B cell (primary cell): ENCODE data around the gene RWDD4. TPM values are rescaled to one million over a fixed set of nuclear protein-coding genes. Genes with fewer than 3 reads are reported as not detected.
A peak's percentile ranks its signal among the peaks of the same experiment; 100 is the strongest.

Source experiments
- ATAC-seq: fragments of 200-7000 bp; cut with Tn5 transposase; one replicate; pipeline ENCODE4 v1.10.0; 2021; ENCODE audit warnings: low read depth, mild to moderate bottlenecking, moderate number of reproducible peaks, moderate library complexity
- CTCF ChIA-PET: fragments of 350-600 bp; sonication (Branson Sonifier 250); formaldehyde crosslinking; loops from one replicate; lab custom pipeline; 2021; ENCODE audit warnings: antibody characterized with exemption, inconsistent platforms; lab: Charles Lee
- POLR2A ChIA-PET: fragments of 350-600 bp; sonication (Branson Sonifier 250); formaldehyde crosslinking; loops from one replicate; lab custom pipeline; 2021; ENCODE audit warnings: antibody characterized with exemption; lab: Charles Lee
- DNase-seq: peaks from one replicate; pipeline ENCODE4 v3.0.0; 2013
- H2AFZ ChIP-seq: 2 replicates; pipeline ENCODE4 v1.6.1; 2012; ENCODE audit warnings: mild to moderate bottlenecking, low read depth, low read length; ENCODE audit not compliant: insufficient read depth, poor library complexity, severe bottlenecking
- H3K27ac ChIP-seq, 2 donors: 1 replicate in 1 of 2; 2 replicates in 1 of 2; pipeline ENCODE4 v1.5.1; 2012 to 2013; ENCODE audit warnings: low read length in 2 of 2, mild to moderate bottlenecking in 2 of 2, moderate library complexity in 1 of 2
- H3K27me3 ChIP-seq, 4 experiments: fragments of 200-600 bp in 1 of 4; sonication (generic) in 1 of 4; replicated peaks in 1 of 4; 1 replicate in 2 of 4; 2 replicates in 2 of 4; pipeline versions ENCODE4 v1.6.1 to v1.7.0; 2013 to 2016; ENCODE audit warnings: low read length in 3 of 4, mild to moderate bottlenecking in 2 of 4, mixed read lengths in 1 of 4, moderate library complexity in 1 of 4; ENCODE audit not compliant: insufficient read depth in 4 of 4, control insufficient read depth in 3 of 4; ENCODE audit errors: control extremely low read depth in 1 of 4
- H3K36me3 ChIP-seq, 2 experiments: replicated peaks in 1 of 2; 1 replicate in 1 of 2; 2 replicates in 1 of 2; pipeline versions ENCODE4 v1.6.1 to v1.7.1; 2013; ENCODE audit warnings: low read length in 1 of 2; ENCODE audit not compliant: insufficient read depth in 2 of 2, control insufficient read depth in 1 of 2; ENCODE audit errors: control extremely low read depth in 1 of 2, extremely low read depth in 1 of 2
- H3K4me1 ChIP-seq, 2 donors: fragments of 200-600 bp in 1 of 2; sonication (generic) in 1 of 2; 1 replicate in 1 of 2; 2 replicates in 1 of 2; pipeline versions ENCODE4 v1.5.1 to v1.6.1; 2013 to 2017; ENCODE audit warnings: low read length in 2 of 2; ENCODE audit not compliant: control insufficient read depth in 2 of 2, insufficient read depth in 2 of 2
- H3K4me2 ChIP-seq: replicated peaks from 2 replicates; pipeline ENCODE3; 2012; ENCODE audit warnings: mild to moderate bottlenecking, low read depth, low read length; ENCODE audit not compliant: poor library complexity, severe bottlenecking
- H3K4me3 ChIP-seq, 5 experiments: fragments of 200-600 bp in 1 of 5; sonication (generic) in 1 of 5; 1 replicate in 3 of 5; 2 replicates in 2 of 5; pipeline versions ENCODE4 v1.5.1 to v1.7.0; 2011 to 2016; ENCODE audit warnings: low read length in 4 of 5, mild to moderate bottlenecking in 4 of 5, low read depth in 2 of 5, control low read depth in 1 of 5, moderate library complexity in 1 of 5; ENCODE audit not compliant: insufficient read depth in 1 of 5; ENCODE audit errors: control extremely low read depth in 1 of 5, extremely low read depth in 1 of 5
- H3K79me2 ChIP-seq: fragments of 200-600 bp; sonication (generic); one replicate; pipeline ENCODE4 v1.6.0; 2016; ENCODE audit warnings: low read length; ENCODE audit not compliant: control insufficient read depth, insufficient read depth
- H3K9ac ChIP-seq: fragments of 200-600 bp; sonication (generic); 2 replicates; pipeline ENCODE4 v1.6.1; 2017; ENCODE audit warnings: mild to moderate bottlenecking, low read length, moderate library complexity
- H3K9me3 ChIP-seq, 3 donors: one replicate each; pipeline versions ENCODE4 v1.6.1 to v1.7.1; 2013; ENCODE audit warnings: low read length in 2 of 3; ENCODE audit not compliant: control insufficient read depth in 2 of 3, insufficient read depth in 1 of 3; ENCODE audit errors: control extremely low read depth in 1 of 3
- H4K20me1 ChIP-seq: 2 replicates; pipeline ENCODE4 v1.6.0; 2012; ENCODE audit warnings: mild to moderate bottlenecking, low read length; ENCODE audit not compliant: insufficient read depth, control insufficient read depth, poor library complexity, severe bottlenecking
- H3K27ac Mint-ChIP-seq: one replicate; pipeline ENCODE4 v1.8.0; 2021; ENCODE audit warnings: mixed read lengths
- H3K27me3 Mint-ChIP-seq: one replicate; pipeline ENCODE4 v1.8.0; 2021; ENCODE audit warnings: mixed read lengths
- H3K4me1 Mint-ChIP-seq: one replicate; pipeline ENCODE4 v1.8.0; 2021; ENCODE audit warnings: mixed read lengths
- H3K4me3 Mint-ChIP-seq: one replicate; pipeline ENCODE4 v1.8.0; 2021; ENCODE audit warnings: mixed read lengths
- H3K9me3 Mint-ChIP-seq: one replicate; pipeline ENCODE4 v1.8.0; 2022; ENCODE audit warnings: mixed read lengths; ENCODE audit not compliant: insufficient read depth
- EZH2 ChIP-seq: IDR thresholded peaks from 2 replicates; pipeline ENCODE4 v1.6.1; 2012; ENCODE audit warnings: borderline replicate concordance, low read depth, mild to moderate bottlenecking, moderate library complexity, low read length; ENCODE audit not compliant: insufficient read depth, poor library complexity, severe bottlenecking
- WGBS: methylation state at CpG from one replicate; pipeline ENCODE4 v1.1.5; 2013; ENCODE audit warnings: missing lambda C conversion rate; ENCODE audit not compliant: insufficient coverage; 5-methylcytosine and 5-hydroxymethylcytosine counted together
- intact Hi-C: fragments of 100-400 bp; cut with micrococcal nuclease; formaldehyde crosslinking; loops from one replicate; pipeline ENCODE4 v1.10.0; 2022
- polyA plus RNA-seq: library from polyadenylated mRNA; depleted of rRNA; stranded (reverse); fragments of >200 nt; gene quantifications from 2 replicates; pipeline ENCODE4 v1.2.3, GENCODE V29; 2012
- total RNA-seq, 2 donors: library from RNA; stranded (reverse); fragments of 120-200 nt in 1 of 2; gene quantifications; 1 replicate in 1 of 2; 2 replicates in 1 of 2; pipeline versions ENCODE4 v1.2.3 to v1.2.4, GENCODE V29; 2013 to 2022
- TF ChIP-seq, protein P1 (sequence below): fragments of 200-600 bp; IDR thresholded peaks from one replicate; pipeline ENCODE4 v1.8.0; 2022; ENCODE audit warnings: antibody characterized with exemption, mild to moderate bottlenecking

Gene RWDD4
- total and polyA plus RNA-seq, 2 donors (not counting 1 experiment from before 2014, with no cell fraction given) = 3.0 to 16.3 TPM

DNA sequence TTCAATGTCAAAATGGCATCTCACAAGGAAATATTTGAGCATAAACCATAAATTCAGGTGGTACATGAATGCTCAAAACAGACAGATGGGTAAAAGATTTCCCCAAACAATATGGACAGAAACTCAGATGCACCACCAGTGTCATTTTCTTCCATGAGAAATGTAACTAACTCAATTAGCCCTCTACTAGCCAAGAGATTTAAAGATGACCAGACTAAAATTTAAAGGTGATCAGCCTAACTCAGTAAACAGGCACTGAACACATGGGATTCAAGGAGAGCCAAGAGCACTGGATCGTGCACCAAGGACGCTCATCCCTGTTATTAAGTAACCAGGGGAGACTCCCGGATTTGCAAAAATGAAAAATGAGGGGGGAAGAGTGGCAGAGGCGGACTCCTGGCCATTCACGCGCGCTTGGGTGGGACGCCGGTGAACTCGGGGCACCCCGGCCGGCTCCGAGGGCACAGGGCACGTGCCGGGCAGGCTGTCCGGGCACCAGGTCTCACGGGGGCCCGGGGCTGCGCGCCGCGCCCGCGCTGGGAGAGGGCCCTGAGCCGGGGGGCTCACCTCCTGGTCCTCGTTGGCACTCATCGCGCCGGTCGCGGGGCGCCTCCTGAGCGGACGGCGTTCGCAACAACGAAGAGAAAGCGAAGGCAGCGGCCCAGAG lies 490 bp downstream of the RWDD4 start:
- ATAC-seq (no peak), DNase-seq (peak; percentile 68)
- Mint-ChIP-seq H3K27me3 (no peaks in the 10 kb centered on the region), H3K27ac (peak overlapping the region; percentile 85), H3K4me1 (peaks cover 22% of the 10 kb centered on the region), H3K4me3 (peak overlapping the region; percentile 93), H3K9me3 (no peaks in the 10 kb centered on the region)
- POLR2A ChIA-PET = interaction anchor here (1.2 kb wide), 1 partner anchor 153 kb away, joined by 8 read pairs; the partner anchor contains the start of gene ING2
- CTCF ChIA-PET = no interaction called here
- intact Hi-C loops = loop anchor here (1.0 to 5.0 kb wide), 6 partner anchors 154 to 1484 kb away; partner anchors contain the start of genes CDKN2AIP, DCTD and SLC25A4
- peak overlapping the region; percentile 92 for H2AFZ ChIP-seq
- H3K4me3 ChIP-seq = peak overlapping the region; percentile 62 to 89 (median 81)
- peak overlapping the region; percentile 70 to 90 for H3K27ac ChIP-seq
- H3K36me3 ChIP-seq = peaks cover 6 to 11% of the 10 kb centered on the region in 2 experiments
- peaks cover 52% of the 10 kb centered on the region for H3K79me2 ChIP-seq
- TF ChIP-seq, protein P1, sequence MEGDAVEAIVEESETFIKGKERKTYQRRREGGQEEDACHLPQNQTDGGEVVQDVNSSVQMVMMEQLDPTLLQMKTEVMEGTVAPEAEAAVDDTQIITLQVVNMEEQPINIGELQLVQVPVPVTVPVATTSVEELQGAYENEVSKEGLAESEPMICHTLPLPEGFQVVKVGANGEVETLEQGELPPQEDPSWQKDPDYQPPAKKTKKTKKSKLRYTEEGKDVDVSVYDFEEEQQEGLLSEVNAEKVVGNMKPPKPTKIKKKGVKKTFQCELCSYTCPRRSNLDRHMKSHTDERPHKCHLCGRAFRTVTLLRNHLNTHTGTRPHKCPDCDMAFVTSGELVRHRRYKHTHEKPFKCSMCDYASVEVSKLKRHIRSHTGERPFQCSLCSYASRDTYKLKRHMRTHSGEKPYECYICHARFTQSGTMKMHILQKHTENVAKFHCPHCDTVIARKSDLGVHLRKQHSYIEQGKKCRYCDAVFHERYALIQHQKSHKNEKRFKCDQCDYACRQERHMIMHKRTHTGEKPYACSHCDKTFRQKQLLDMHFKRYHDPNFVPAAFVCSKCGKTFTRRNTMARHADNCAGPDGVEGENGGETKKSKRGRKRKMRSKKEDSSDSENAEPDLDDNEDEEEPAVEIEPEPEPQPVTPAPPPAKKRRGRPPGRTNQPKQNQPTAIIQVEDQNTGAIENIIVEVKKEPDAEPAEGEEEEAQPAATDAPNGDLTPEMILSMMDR = no peak
- TF ChIP-seq EZH2 = no peak
- no peaks in the 10 kb centered on the region for H3K27me3 ChIP-seq
- peaks cover 5% of the 10 kb centered on the region for H4K20me1 ChIP-seq
- H3K4me1 ChIP-seq = peaks cover 17 to 24% of the 10 kb centered on the region in 2 donors
- no peaks in the 10 kb centered on the region for H3K9me3 ChIP-seq
- peak overlapping the region; percentile 81 for H3K4me2 ChIP-seq
- H3K9ac ChIP-seq = peak overlapping the region; percentile 76
- under 1% methylated on average over 25 of the region's 39 CpGs for WGBS

DNA sequence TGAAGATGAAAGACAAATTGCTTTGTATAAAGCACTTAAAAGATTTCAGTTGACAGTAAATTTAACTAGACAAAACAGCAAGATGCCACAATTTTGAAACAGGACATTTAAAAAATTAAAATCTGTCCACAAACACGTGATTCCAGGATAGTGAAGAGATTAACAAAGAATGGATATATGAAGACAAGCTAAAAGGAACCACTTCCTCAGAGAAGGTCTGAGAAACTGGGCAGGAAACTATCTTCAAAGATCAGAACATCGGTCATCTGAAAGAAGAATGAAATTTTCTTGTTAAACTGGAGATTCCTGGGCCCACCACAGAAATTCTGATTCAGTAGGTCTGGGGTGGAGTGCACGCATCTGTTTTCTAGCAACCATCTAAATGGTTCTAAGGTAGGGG lies 1.4 kb downstream of the RWDD4 start:
- Histone ChIP-seq H3K4me1 (peaks cover 17 to 24% of the 10 kb centered on the region in 2 donors), H3K4me2 (peak overlapping the region; percentile 81), H3K9me3 (no peaks in the 10 kb centered on the region), H3K4me3 (no peak overlapping the region), H3K27ac (no peak overlapping the region), H3K9ac (no peak overlapping the region), H2AFZ (no peak overlapping the region), H3K36me3 (peaks cover 9 to 19% of the 10 kb centered on the region in 2 experiments), H3K79me2 (peaks cover 45% of the 10 kb centered on the region), H4K20me1 (peaks cover 5% of the 10 kb centered on the region), H3K27me3 (no peaks in the 10 kb centered on the region)
- TF ChIP-seq, protein P1 = no peak
- no peak for TF ChIP-seq EZH2
- intact Hi-C loops = loop anchor here (5.0 kb wide), 1 partner anchor 740 kb away; the partner anchor contains the start of gene DCTD
- peak; percentile 5 for DNase-seq
- ChIA-PET CTCF (no interaction called here), POLR2A (interaction anchor here (0.8 kb wide), 1 partner anchor 151 kb away, joined by 3 read pairs; no protein-coding TSS in a partner anchor)
- Mint-ChIP-seq H3K4me3 (peak overlapping the region; percentile 93), H3K27me3 (no peaks in the 10 kb centered on the region), H3K27ac (no peak overlapping the region), H3K4me1 (peaks cover 22% of the 10 kb centered on the region), H3K9me3 (no peaks in the 10 kb centered on the region)
- no peak for ATAC-seq
- WGBS = no CpG with 5 or more reads among the region's 3 CpGs
